GM10847 (cell line): ENCODE data around the gene PCDHGA1.
"Not testable (repeated sequence)": the region's sequence is repeated elsewhere in the genome, so short reads cannot be mapped to it uniquely, and the experiment has no call there.

Experiments
- POLR2A ChIP-seq: IDR thresholded peaks from 2 replicates; pipeline ENCODE4 v1.6.1; 2011; ENCODE audit not compliant: insufficient read length; ENCODE audit errors: extremely low read depth

The PCDHGA1 gene

DNA sequence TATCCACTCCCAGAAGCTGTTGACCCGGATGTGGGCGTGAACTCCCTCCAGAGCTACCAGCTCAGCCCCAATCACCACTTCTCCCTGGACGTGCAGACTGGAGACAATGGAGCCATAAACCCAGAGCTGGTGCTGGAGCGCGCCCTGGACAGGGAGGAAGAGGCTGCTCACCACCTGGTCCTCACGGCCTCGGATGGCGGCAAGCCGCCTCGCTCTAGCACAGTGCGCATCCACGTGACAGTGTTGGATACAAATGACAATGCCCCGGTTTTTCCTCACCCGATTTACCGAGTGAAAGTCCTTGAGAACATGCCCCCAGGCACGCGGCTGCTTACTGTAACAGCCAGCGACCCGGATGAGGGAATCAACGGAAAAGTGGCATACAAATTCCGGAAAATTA, 63.0 kb downstream of the PCDHGA1 start:
- no peak for TF ChIP-seq POLR2A

DNA sequence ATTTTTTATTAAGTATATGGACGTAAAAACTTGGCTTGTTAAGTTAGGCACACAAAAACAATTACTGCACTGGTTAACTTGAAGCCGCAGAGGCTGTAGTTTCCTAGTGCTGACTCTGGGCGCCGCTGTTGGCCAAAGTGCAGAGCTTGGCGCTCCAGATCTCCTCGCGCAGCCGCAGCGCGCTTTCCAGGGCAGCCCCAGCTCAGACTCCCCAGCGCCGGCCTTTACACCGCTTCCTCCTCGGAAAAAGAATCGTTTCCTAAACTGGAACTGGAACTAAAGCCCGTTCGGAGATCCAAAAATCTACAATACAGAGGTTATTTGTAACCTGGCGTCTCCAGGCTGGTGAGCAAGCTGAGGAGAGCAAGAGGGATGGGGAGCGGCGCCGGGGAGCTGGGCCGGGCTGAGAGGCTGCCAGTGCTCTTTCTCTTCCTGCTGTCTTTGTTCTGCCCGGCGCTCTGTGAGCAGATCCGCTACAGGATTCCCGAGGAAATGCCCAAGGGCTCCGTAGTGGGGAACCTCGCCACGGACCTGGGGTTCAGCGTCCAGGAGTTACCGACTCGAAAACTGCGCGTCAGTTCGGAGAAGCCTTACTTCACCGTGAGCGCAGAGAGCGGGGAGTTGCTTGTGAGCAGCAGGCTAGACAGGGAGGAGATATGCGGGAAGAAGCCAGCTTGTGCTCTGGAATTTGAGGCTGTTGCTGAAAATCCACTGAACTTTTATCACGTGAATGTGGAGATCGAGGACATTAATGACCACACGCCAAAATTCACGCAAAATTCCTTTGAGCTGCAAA, 67.6 kb downstream of the PCDHGA1 start, which contains the start of gene PCDHGB5:
Gene PCDHGB5 (plus strand): TSS at position 192 of the 796 bp plus-strand sequence. CDS start 181 bp downstream, at position 373.
- TF ChIP-seq POLR2A: not testable (repeated sequence)

DNA sequence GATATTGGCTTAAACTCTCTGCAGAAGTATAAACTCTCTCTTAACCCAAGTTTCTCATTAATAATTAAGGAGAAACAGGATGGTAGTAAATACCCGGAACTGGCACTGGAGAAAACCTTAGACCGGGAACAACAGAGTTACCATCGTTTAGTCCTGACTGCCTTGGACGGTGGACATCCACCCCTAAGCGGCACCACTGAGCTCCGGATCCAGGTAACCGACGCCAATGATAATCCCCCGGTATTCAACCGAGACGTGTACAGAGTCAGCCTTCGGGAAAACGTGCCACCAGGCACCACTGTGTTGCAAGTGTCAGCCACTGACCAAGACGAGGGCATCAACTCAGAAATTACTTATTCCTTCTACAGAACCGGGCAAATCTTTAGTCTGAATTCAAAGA, 68.3 kb downstream of the PCDHGA1 start:
- TF ChIP-seq POLR2A: no peak

DNA sequence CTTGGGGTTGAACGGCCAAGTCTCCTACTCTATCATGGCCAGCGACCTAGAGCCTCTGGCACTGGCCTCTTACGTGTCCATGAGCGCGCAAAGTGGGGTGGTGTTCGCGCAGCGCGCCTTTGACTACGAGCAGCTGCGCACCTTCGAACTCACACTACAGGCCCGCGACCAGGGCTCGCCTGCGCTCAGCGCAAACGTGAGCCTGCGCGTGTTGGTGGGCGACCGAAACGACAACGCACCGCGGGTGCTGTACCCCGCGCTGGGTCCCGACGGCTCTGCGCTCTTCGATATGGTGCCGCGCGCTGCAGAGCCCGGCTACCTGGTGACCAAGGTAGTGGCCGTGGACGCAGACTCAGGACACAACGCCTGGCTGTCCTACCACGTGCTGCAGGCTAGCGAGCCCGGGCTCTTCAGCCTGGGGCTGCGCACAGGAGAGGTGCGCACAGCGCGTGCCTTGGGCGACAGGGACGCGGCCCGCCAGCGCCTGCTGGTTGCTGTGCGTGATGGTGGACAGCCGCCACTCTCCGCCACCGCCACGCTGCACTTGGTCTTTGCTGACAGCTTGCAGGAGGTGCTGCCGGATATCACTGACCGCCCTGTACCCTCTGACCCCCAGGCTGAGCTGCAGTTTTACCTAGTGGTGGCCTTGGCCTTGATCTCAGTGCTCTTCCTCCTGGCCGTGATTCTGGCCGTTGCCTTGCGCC, 69.4 kb downstream of the PCDHGA1 start:
- no peak for TF ChIP-seq POLR2A

DNA sequence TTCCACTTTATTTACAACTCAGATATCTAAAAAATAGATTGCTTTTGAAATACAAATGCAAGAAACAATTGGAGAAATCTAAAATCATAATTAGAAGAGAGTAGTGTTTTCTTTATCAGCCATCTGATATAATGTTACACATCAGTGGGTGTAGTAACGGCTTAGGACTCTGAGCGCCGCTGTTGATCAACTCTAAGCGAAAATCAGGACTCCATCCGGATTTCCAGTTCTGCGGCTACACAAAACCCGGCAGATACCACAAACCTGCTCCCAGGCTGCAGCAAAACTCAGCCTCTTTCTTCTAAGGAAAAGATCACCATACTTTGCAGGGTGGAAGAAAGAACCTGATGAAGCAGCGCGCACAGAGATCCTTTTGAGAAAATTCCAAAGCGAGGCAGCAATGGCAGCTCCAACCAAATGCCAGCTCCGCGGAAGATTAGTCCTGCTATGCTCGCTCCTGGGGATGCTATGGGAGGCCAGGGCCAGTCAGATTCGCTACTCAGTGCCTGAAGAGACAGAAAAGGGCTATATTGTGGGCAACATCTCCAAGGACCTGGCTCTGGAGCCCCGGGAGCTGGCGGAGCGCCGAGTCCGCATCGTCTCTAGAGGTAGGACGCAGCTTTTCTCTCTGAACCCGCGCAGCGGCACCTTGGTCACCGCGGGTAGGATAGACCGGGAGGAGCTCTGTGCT, 72.4 kb downstream of the PCDHGA1 start, which contains the start of gene PCDHGA9:
Gene PCDHGA9 (plus strand): TSS at position 226 of the 691 bp plus-strand sequence. CDS start 175 bp downstream, at position 401.
- TF ChIP-seq POLR2A: no peak

DNA sequence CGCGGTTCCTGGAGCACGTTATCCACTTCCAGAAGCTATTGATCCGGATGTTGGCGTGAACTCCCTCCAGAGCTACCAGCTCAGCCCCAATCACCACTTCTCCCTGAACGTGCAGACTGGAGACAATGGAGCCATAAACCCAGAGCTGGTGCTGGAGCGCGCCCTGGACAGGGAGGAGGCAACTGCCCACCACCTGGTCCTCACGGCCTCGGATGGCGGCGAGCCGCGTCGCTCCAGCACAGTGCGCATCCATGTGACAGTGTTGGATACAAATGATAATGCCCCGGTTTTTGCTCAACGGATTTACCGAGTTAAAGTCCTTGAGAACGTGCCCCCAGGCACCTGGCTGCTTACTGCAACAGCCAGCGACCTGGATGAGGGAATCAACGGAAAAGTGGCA, 73.1 kb downstream of the PCDHGA1 start:
- no peak for TF ChIP-seq POLR2A

DNA sequence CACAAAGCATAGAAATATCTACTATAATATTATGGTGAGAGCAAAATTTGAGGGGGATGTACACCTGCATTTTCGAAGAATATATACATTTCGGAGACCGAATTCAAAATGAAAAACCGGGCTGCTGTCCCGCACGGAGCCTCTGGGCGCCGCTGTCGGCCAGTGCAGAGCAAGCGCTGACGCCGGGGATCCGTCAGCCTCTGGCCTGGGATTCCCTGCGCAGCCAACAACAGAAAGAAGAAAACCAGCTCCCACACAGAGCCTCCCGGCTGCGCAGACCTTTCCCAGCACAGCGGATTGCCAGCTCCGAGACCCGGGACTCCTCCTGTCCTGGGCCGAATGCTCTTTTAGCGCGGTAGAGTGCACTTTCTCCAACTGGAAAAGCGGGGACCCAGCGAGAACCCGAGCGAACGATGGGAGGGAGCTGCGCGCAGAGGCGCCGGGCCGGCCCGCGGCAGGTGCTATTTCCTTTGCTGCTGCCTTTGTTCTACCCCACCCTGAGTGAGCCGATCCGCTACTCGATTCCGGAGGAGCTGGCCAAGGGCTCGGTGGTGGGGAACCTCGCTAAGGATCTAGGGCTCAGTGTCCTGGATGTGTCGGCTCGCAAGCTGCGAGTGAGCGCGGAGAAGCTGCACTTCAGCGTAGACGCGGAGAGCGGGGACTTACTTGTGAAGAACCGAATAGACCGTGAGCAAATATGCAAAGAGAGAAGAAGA, 77.6 kb downstream of the PCDHGA1 start, which contains the start of gene PCDHGB6:
Gene PCDHGB6 (plus strand): TSS at position 232 of the 716 bp plus-strand sequence. CDS start 182 bp downstream, at position 414.
- TF ChIP-seq POLR2A: not testable (repeated sequence)

DNA sequence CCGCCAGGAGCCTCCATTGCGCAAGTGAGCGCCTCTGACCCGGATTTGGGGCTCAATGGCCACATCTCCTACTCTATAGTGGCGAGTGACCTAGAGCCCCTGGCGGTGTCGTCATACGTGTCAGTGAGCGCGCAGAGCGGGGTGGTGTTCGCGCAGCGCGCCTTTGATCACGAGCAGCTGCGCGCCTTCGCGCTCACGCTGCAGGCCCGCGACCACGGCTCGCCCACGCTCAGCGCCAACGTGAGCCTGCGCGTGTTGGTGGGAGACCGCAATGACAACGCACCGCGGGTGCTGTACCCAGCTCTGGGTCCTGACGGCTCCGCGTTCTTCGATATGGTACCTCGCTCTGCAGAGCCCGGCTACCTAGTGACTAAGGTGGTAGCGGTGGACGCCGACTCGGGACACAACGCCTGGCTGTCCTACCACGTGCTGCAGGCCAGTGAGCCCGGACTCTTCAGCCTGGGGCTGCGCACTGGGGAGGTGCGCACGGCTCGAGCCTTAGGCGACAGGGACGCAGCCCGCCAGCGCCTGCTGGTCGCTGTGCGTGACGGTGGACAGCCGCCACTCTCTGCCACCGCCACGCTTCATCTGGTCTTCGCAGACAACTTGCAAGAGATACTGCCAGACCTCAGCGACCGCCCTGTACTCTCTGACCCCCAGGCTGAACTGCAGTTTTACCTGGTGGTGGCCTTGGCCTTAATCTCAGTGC, 79.4 kb downstream of the PCDHGA1 start:
- no peak for TF ChIP-seq POLR2A

DNA sequence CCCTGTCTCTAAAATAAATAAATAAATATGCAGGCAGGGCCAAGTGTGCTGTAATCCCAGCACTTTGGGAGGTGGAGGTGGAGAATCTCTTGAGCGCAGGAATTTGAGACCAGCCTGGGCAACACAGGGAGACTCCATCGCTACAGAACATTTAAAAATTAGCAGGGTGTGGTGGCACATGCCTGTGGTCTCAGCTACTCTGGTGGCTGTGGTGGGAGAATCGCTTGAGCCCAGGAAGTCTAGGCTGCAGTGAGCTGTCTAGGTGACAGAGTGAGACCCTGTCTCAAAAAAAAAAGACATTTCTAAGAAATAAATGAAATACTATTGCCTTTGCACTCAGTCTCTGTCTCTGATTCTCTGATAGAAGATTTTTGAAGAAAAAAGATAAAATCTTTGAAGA, 81.3 kb downstream of the PCDHGA1 start:
- TF ChIP-seq POLR2A: no peak

DNA sequence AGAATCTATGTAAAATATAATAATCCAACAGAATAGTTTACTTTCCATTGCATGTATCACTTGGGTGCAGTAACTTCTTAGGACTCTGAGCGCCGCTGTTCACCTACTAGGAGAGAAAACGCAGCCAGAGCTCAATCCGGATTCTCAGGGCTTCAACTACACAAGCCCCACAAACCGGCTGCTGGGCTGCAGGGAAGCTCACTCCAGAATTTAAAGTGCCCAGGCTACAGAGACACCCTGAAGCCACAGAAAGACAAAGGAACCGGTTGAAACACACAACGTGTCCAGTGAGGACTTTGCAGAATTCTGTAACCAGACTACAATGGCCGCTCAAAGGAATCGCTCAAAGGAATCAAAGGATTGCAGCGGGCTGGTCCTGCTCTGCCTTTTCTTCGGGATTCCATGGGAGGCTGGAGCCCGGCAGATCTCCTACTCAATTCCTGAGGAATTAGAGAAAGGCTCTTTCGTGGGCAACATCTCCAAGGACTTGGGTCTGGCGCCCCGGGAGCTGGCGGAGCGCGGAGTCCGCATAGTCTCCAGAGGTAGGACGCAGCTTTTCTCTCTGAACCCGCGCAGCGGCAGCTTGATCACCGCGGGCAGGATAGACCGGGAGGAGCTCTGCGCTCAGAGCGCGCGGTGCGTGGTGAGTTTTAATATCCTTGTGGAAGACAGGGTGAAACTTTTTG, 82.7 kb downstream of the PCDHGA1 start, which contains the start of gene PCDHGA10:
Gene PCDHGA10 (plus strand): TSS at position 134 of the 686 bp plus-strand sequence. CDS start 189 bp downstream, at position 323.
- no peak for TF ChIP-seq POLR2A

DNA sequence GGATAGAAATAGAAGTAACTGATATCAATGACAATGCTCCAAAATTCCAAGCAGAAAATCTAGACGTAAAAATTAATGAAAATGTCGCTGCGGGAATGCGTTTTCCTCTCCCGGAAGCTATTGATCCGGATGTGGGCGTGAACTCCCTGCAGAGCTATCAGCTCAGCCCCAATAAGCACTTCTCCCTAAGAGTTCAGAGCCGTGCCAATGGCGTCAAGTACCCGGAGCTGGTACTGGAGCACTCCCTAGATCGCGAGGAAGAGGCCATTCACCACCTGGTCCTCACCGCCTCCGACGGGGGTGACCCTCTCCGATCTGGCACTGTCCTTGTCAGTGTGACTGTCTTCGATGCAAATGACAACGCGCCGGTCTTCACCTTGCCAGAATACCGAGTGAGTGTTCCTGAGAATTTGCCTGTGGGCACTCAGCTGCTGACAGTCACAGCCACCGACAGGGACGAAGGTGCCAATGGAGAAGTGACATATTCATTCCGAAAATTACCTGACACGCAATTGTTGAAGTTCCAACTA, 83.3 kb downstream of the PCDHGA1 start:
- TF ChIP-seq POLR2A: no peak

DNA sequence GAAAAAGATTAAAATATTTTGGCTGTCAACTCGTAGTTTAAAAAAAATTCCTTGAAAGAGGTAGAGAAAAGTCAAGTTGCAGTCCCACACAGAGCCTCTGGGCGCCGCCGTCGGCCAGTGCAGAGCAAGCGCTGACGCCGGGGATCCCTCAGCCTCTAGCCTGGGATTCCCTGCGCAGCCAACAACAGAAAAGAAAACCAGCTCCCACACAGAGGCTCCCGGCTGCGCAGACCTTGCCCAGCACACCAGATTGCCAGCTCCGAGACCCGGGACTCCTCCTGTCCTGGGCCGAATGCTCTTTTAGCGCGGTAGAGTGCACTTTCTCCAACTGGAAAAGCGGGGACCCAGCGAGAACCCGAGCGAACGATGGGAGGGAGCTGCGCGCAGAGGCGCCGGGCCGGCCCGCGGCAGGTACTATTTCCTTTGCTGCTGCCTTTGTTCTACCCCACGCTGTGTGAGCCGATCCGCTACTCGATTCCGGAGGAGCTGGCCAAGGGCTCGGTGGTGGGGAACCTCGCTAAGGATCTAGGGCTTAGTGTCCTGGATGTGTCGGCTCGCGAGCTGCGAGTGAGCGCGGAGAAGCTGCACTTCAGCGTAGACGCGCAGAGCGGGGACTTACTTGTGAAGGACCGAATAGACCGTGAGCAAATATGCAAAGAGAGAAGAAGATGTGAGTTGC, 87.3 kb downstream of the PCDHGA1 start, which contains the start of gene PCDHGB7:
Gene PCDHGB7 (plus strand): TSS at position 184 of the 679 bp plus-strand sequence. CDS start 183 bp downstream, at position 367.
- not testable (repeated sequence) for TF ChIP-seq POLR2A

DNA sequence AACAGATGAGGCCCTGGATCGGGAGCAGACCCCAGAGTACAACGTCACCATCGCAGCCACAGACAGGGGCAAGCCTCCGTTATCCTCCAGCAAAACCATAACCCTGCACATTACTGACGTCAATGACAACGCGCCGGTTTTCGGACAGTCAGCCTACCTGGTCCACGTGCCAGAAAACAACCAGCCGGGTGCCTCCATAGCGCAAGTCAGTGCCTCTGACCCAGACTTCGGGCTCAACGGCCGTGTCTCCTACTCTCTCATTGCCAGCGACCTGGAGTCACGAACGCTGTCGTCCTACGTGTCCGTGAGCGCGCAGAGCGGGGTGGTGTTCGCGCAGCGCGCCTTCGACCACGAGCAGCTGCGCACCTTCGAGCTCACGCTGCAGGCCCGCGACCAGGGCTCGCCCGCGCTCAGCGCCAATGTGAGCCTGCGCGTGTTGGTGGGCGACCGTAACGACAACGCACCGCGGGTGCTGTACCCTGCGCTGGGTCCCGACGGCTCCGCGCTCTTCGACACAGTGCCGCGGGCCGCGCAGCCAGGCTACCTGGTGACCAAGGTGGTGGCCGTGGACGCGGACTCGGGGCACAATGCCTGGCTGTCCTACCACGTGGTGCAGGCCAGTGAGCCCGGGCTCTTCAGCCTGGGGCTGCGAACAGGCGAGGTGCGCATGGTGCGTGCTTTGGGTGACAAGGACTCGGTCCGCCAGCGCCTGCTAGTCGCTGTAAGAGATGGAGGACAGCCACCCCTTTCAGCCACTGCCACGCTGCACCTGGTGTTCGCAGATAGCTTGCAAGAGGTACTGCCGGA, 89.0 kb downstream of the PCDHGA1 start:
- no peak for TF ChIP-seq POLR2A
